Esophagus muscularis mucosa (tissue), 4 donors: Measurements from ENCODE around the gene USP9Y. TPM values are rescaled to one million over a fixed set of nuclear protein-coding genes. Genes with fewer than 3 reads are reported as not detected.

ENCODE experiments used
- DNase-seq: peaks from one replicate; pipeline ENCODE4 v3.0.0-alpha.2; 2017; ENCODE audit errors: extremely low spot score
- H3K27ac ChIP-seq, 4 donors: fragments of 200-600 bp; sonication (generic); replicated peaks in 1 of 4; 1 replicate in 3 of 4; 2 replicates in 1 of 4; pipeline ENCODE4 v1.5.1; 2016 to 2019; ENCODE audit warnings: mild to moderate bottlenecking in 1 of 4
- H3K27me3 ChIP-seq, 4 donors: fragments of 200-600 bp; sonication (generic); one replicate each; pipeline versions ENCODE4 v1.5.1 to v1.6.0; 2016 to 2019
- H3K36me3 ChIP-seq, 4 donors: fragments of 200-600 bp; sonication (generic); one replicate each; pipeline ENCODE4 v1.5.1; 2016 to 2019
- H3K4me1 ChIP-seq, 4 donors: fragments of 200-600 bp; sonication (generic); one replicate each; pipeline ENCODE4 v1.5.1; 2016 to 2019
- H3K4me3 ChIP-seq, 4 donors: fragments of 200-600 bp; sonication (generic); 1 replicate in 2 of 4; 2 replicates in 2 of 4; pipeline ENCODE4 v1.5.1; 2016 to 2019; ENCODE audit warnings: mild to moderate bottlenecking in 4 of 4, moderate library complexity in 1 of 4
- H3K9me3 ChIP-seq, 4 donors: fragments of 200-600 bp; sonication (generic); 1 replicate in 3 of 4; 2 replicates in 1 of 4; pipeline ENCODE4 v1.5.1; 2016 to 2019
- CTCF ChIP-seq, 3 experiments: fragments of 200-600 bp in 2 of 3; fragments of 450-650 bp in 1 of 3; sonication (generic) in 2 of 3; IDR thresholded peaks; one replicate each; pipeline ENCODE4 v1.5.1; 2017 to 2019; ENCODE audit warnings: antibody characterized with exemption in 3 of 3, mild to moderate bottlenecking in 2 of 3, moderate library complexity in 1 of 3
- EP300 ChIP-seq: sonication (generic); formaldehyde crosslinking; IDR thresholded peaks from one replicate; pipeline ENCODE4 v1.6.1; 2017; ENCODE audit warnings: antibody characterized with exemption
- POLR2A ChIP-seq: fragments of 450-650 bp; IDR thresholded peaks from one replicate; pipeline ENCODE4 v1.6.1; 2017; ENCODE audit warnings: antibody characterized with exemption, moderate library complexity, mild to moderate bottlenecking, low read depth
- POLR2AphosphoS5 ChIP-seq, 2 donors: sonication (generic); formaldehyde crosslinking; IDR thresholded peaks; one replicate each; pipeline ENCODE4 v1.6.1; 2017; ENCODE audit warnings: antibody characterized with exemption in 2 of 2
- WGBS: methylation state at CpG from one replicate; pipeline ENCODE4 v1.1.5; 2018; 5-methylcytosine and 5-hydroxymethylcytosine counted together
- intact Hi-C: fragments of 100-400 bp; cut with DNase I; formaldehyde crosslinking; loops from one replicate; pipeline ENCODE4 v1.15.1; 2023
- total RNA-seq, 4 donors: library from RNA; depleted of rRNA; stranded (reverse); fragments of >200 nt; gene quantifications; one replicate each; pipeline versions ENCODE4 v1.1.0 to v1.2.1, GENCODE V29; 2016

USP9Y gene
- total RNA-seq, 4 donors from 2014 or later, result under 0.01 to 23.7 (median 11.3) TPM

GRCh38 chrY:12905895-12906294 lies 204.9 kb downstream of the USP9Y start:
- Histone ChIP-seq H3K4me1 (peaks cover 0 to 36% (median 15%) of the 10 kb centered on the region in 4 donors), H3K4me3 (peak overlapping the region in 2 of 4 donors; percentile 66 to 71), H3K27me3 (no peaks in the 10 kb centered on the region), H3K27ac (peak overlapping the region in 2 of 4 donors; percentile 95 to 96), H3K36me3 (no peaks in the 10 kb centered on the region), H3K9me3 (no peaks in the 10 kb centered on the region)
- intact Hi-C loops, result no loop called here
- TF ChIP-seq CTCF (IDR thresholded peaks at IDR 0.05) (no peak), POLR2AphosphoS5 (IDR thresholded peaks at IDR 0.05) (no peak), EP300 (no peak), POLR2A (no peak)
- WGBS, result no CpG with 5 or more reads among the region's 15 CpGs
- no peak for DNase-seq

Other genes with a start within 250 kb of the USP9Y start
- 10 to 100 TPM in 2 of 4 donors, under 1 TPM in 2; 0.19 to 88.3 (median 39.4) TPM for gene DDX3Y, start 203.6 kb downstream of the USP9Y start, total RNA-seq